Motor neuron (in vitro differentiated cells): ENCODE data around the gene FARP2. TPM values are rescaled to one million over a fixed set of nuclear protein-coding genes. Genes with fewer than 3 reads are reported as not detected.

Experiments used
- ATAC-seq, 8 experiments: fragments of 200-7000 bp; cut with Tn5 transposase; replicated peaks in 6 of 8; 2 replicates each; pipeline ENCODE4 v1.8.0; 2021; ENCODE audit warnings: mild to moderate bottlenecking in 8 of 8, moderate library complexity in 8 of 8
- H3K27ac ChIP-seq, 2 donors: fragments of 250-450 bp; sonication (Bioruptor Pico); 2 replicates each; pipeline ENCODE4 v1.9.0; 2021; ENCODE audit warnings: antibody characterized with exemption in 2 of 2, mild to moderate bottlenecking in 2 of 2, moderate library complexity in 1 of 2
- H3K4me1 ChIP-seq, 2 donors: fragments of 250-450 bp; sonication (Bioruptor Pico); replicated peaks in 1 of 2; 2 replicates each; pipeline ENCODE4 v1.6.1; 2021; ENCODE audit warnings: antibody characterized with exemption in 2 of 2, mild to moderate bottlenecking in 2 of 2, moderate library complexity in 1 of 2
- H3K4me3 ChIP-seq, 5 donors: fragments of 250-450 bp; sonication (Bioruptor Pico); 2 replicates each; pipeline ENCODE4 v1.9.0; 2021; ENCODE audit warnings: antibody characterized with exemption in 5 of 5, mild to moderate bottlenecking in 5 of 5, moderate library complexity in 4 of 5
- WGBS, 10 experiments: fragments of 450-650 bp; shearing (Covaris generic); methylation state at CpG; one replicate each; pipeline ENCODE4 v1.0.0; 2022; 5-methylcytosine and 5-hydroxymethylcytosine counted together
- in situ Hi-C, 9 experiments: fragments of 400-800 bp; cut with MboI; loops; one replicate each; pipeline ENCODE4 v1.15.0; 2021; ENCODE audit warnings: low sequenced_read_pairs in 9 of 9, low pct_unique_long_range_greater_than_20kb in 2 of 9; ENCODE audit not compliant: unreplicated experiment in 9 of 9
- total RNA-seq, 8 experiments: library from RNA; unstranded; fragments of 300-600 nt; gene quantifications; 2 replicates each; pipeline versions ENCODE4 v1.2.3 to v1.2.4, GENCODE V29; 2022

FARP2 gene
- 10 to 100 TPM; 11.9 to 41.2 (median 22.8) TPM for total RNA-seq

- Histone ChIP-seq H3K4me1 (peaks cover 5 to 9% of the 10 kb centered on the region in 2 donors), H3K4me3 (peak within 1 kb of the TSS; percentile 59 to 88 (median 75)), H3K27ac (peak within 1 kb of the TSS; percentile 13 to 83)
- 0 to 7% (median 1%) methylated on average over 1 to 13 of the region's 101 CpGs; no CpG with 5 or more reads in 6 of the 10 experiments for WGBS, 10 experiments
- in situ Hi-C loops, result no loop called here
- peak; percentile 87 to 94 (median 91) for ATAC-seq
Observed at GRCh38 chr2:241355983-241356870, at the start of gene FARP2. FARP2 (plus strand) TSS chr2:241356285; CDS start chr2:241373108, 16,823 bp downstream.

- peak in 1 of 8 experiments; percentile 24 for ATAC-seq
- Histone ChIP-seq H3K27ac (no peak overlapping the region), H3K4me3 (no peak overlapping the region), H3K4me1 (peaks cover 0 to 2% of the 10 kb centered on the region in 2 donors)
- WGBS, 10 experiments, result 63 to 100% (median 84%) methylated on average over 1 to 4 of the region's 6 CpGs; no CpG with 5 or more reads in 5 of the 10 experiments
- in situ Hi-C loops, result no loop called here
Observed at GRCh38 chr2:241307055-241307454, 49.0 kb upstream of the FARP2 start.

GRCh38 chr2:241308267-241308666, 47.8 kb upstream of the FARP2 start:
- peaks cover 0 to 2% of the 10 kb centered on the region in 2 donors for H3K4me1 ChIP-seq
- WGBS, 10 experiments, result 65 to 100% (median 92%) methylated on average over 1 to 5 of the region's 5 CpGs; no CpG with 5 or more reads in 2 of the 10 experiments
- no peak for ATAC-seq
- in situ Hi-C loops, result no loop called here
- no peak overlapping the region for H3K4me3 ChIP-seq
- H3K27ac ChIP-seq, result no peak overlapping the region

- no peak overlapping the region for H3K4me3 ChIP-seq
- H3K4me1 ChIP-seq, result peaks cover 4 to 6% of the 10 kb centered on the region in 2 donors
- WGBS, 10 experiments, result 78 to 97% (median 91%) methylated on average over 6 to 16 of the region's 18 CpGs
- in situ Hi-C loops, result no loop called here
- no peak for ATAC-seq
- H3K27ac ChIP-seq, result no peak overlapping the region
Observed at GRCh38 chr2:241308832-241309500, 47.1 kb upstream of the FARP2 start.

GRCh38 chr2:241309684-241310117, 46.4 kb upstream of the FARP2 start:
- ATAC-seq, result peak in 1 of 8 experiments; percentile 7
- peaks cover 7 to 9% of the 10 kb centered on the region in 2 donors for H3K4me1 ChIP-seq
- WGBS, 10 experiments, result 0 to 100% (median 67%) methylated on average over 1 of the region's 2 CpGs; no CpG with 5 or more reads in 2 of the 10 experiments
- no peak overlapping the region for H3K27ac ChIP-seq
- no peak overlapping the region for H3K4me3 ChIP-seq
- in situ Hi-C loops, result no loop called here

- Histone ChIP-seq H3K4me3 (no peak overlapping the region), H3K27ac (no peak overlapping the region), H3K4me1 (peaks cover 7 to 9% of the 10 kb centered on the region in 2 donors)
- in situ Hi-C loops, result no loop called here
- 80 to 96% (median 88%) methylated on average over 1 to 13 of the region's 13 CpGs for WGBS, 10 experiments
- no peak for ATAC-seq
Observed at GRCh38 chr2:241310917-241311566, 45.0 kb upstream of the FARP2 start.

- peaks cover 7 to 9% of the 10 kb centered on the region in 2 donors for H3K4me1 ChIP-seq
- no peak for ATAC-seq
- no peak overlapping the region for H3K4me3 ChIP-seq
- WGBS, 10 experiments, result 39 to 100% (median 78%) methylated on average over 1 to 4 of the region's 4 CpGs; no CpG with 5 or more reads in 2 of the 10 experiments
- in situ Hi-C loops, result no loop called here
- no peak overlapping the region for H3K27ac ChIP-seq
Observed at GRCh38 chr2:241312082-241312481, 44.0 kb upstream of the FARP2 start.

- H3K4me3 ChIP-seq, result peak overlapping the region in 2 of 5 donors; percentile 87 to 90
Observed at GRCh38 chr2:241313543-241314095, 42.5 kb upstream of the FARP2 start.

GRCh38 chr2:241314226-241315092, 41.6 kb upstream of the FARP2 start:
- Histone ChIP-seq H3K27ac (peak overlapping the region; percentile 99), H3K4me3 (peak overlapping the region; percentile 78 to 94 (median 87)), H3K4me1 (peaks cover 14 to 16% of the 10 kb centered on the region in 2 donors)
- in situ Hi-C loops, result no loop called here
- 0 to 12% (median 4%) methylated on average over 1 to 12 of the region's 38 CpGs for WGBS, 10 experiments
- ATAC-seq, result peak in 3 of 8 experiments; percentile 16 to 29 (median 25)

More at GRCh38 chr2:241313543-241314095, 42.5 kb upstream of the FARP2 start:
- H3K4me1 ChIP-seq, result peaks cover 14 to 16% of the 10 kb centered on the region in 2 donors
- no peak for ATAC-seq
- 76 to 95% (median 88%) methylated on average over 2 to 8 of the region's 8 CpGs; no CpG with 5 or more reads in 4 of the 10 experiments for WGBS, 10 experiments
- H3K27ac ChIP-seq, result no peak overlapping the region
- in situ Hi-C loops, result no loop called here

- WGBS, 10 experiments, result 0% methylated on average over 1 to 11 of the region's 73 CpGs; no CpG with 5 or more reads in 5 of the 10 experiments
- peak within 1 kb of the TSS; percentile 78 to 94 (median 87) for H3K4me3 ChIP-seq
- ATAC-seq, result peak; percentile 73 to 85 (median 82)
- in situ Hi-C loops, result no loop called here
- peaks cover 18 to 19% of the 10 kb centered on the region in 2 donors for H3K4me1 ChIP-seq
- H3K27ac ChIP-seq, result peak within 1 kb of the TSS; percentile 99
Observed at GRCh38 chr2:241315093-241315878, 40.8 kb upstream of the FARP2 start, which contains the start of gene HDLBP. HDLBP (minus strand) TSS chr2:241315672; CDS start chr2:241266869, 48,803 bp downstream.
